Measurements from ENCODE around the gene SLC8A1.
"Not testable (repeated sequence)": the region's sequence is repeated elsewhere in the genome, so short reads cannot be mapped to it uniquely, and the experiment has no call there.

The SLC8A1 gene

GRCh38 chr2:40087434-40087833 is 364.5 kb downstream of the SLC8A1 start:
- H3K36me3 ChIP-seq, result no peaks in the 10 kb centered on the region
- no peaks in the 10 kb centered on the region for H3K27me3 ChIP-seq
- no peak overlapping the region for H3K4me3 ChIP-seq (ENCODE audit: low read depth in 1 of 2, low read length in 1 of 2)
- H3K4me1 ChIP-seq (ENCODE audit: control insufficient read depth in 1 of 2, insufficient read depth in 1 of 2, low read depth in 1 of 2, low read length in 1 of 2), result no peaks in the 10 kb centered on the region
- no peak overlapping the region for H3K27ac ChIP-seq
- no peaks in the 10 kb centered on the region for H3K9me3 ChIP-seq
- no peak for TF ChIP-seq CTCF (IDR thresholded peaks at IDR 0.05)

GRCh38 chr2:40085786-40086185 is 366.1 kb downstream of the SLC8A1 start:
- H3K9me3 ChIP-seq, result no peaks in the 10 kb centered on the region
- H3K4me1 ChIP-seq (ENCODE audit: control insufficient read depth in 1 of 2, insufficient read depth in 1 of 2, low read depth in 1 of 2, low read length in 1 of 2), result no peaks in the 10 kb centered on the region
- no peak overlapping the region for H3K27ac ChIP-seq
- no peak overlapping the region for H3K4me3 ChIP-seq (ENCODE audit: low read depth in 1 of 2, low read length in 1 of 2)
- no peaks in the 10 kb centered on the region for H3K36me3 ChIP-seq
- TF ChIP-seq CTCF (IDR thresholded peaks at IDR 0.05), result no peak
- no peaks in the 10 kb centered on the region for H3K27me3 ChIP-seq

GRCh38 chr2:40073336-40073735 is 378.6 kb downstream of the SLC8A1 start:
- not testable (repeated sequence) for H3K9me3 ChIP-seq; H3K27ac ChIP-seq; H3K36me3 ChIP-seq; H3K27me3 ChIP-seq; H3K4me3 ChIP-seq (ENCODE audit: low read depth in 1 of 2, low read length in 1 of 2); H3K4me1 ChIP-seq (ENCODE audit: control insufficient read depth in 1 of 2, insufficient read depth in 1 of 2, low read depth in 1 of 2, low read length in 1 of 2)

GRCh38 chr2:40072442-40073232 is 379.3 kb downstream of the SLC8A1 start:
- no peak overlapping the region for H3K27ac ChIP-seq
- H3K4me3 ChIP-seq (ENCODE audit: low read depth in 1 of 2, low read length in 1 of 2), result no peak overlapping the region
- no peaks in the 10 kb centered on the region for H3K36me3 ChIP-seq
- no peaks in the 10 kb centered on the region for H3K9me3 ChIP-seq
- TF ChIP-seq CTCF (IDR thresholded peaks at IDR 0.05), result no peak
- no peaks in the 10 kb centered on the region for H3K27me3 ChIP-seq
- H3K4me1 ChIP-seq (ENCODE audit: control insufficient read depth in 1 of 2, insufficient read depth in 1 of 2, low read depth in 1 of 2, low read length in 1 of 2), result no peaks in the 10 kb centered on the region

- TF ChIP-seq CTCF (IDR thresholded peaks at IDR 0.05), result no peak
- H3K27me3 ChIP-seq, result no peaks in the 10 kb centered on the region
- H3K36me3 ChIP-seq, result no peaks in the 10 kb centered on the region
- no peak overlapping the region for H3K4me3 ChIP-seq (ENCODE audit: low read depth in 1 of 2, low read length in 1 of 2)
- no peaks in the 10 kb centered on the region for H3K4me1 ChIP-seq (ENCODE audit: control insufficient read depth in 1 of 2, insufficient read depth in 1 of 2, low read depth in 1 of 2, low read length in 1 of 2)
- H3K27ac ChIP-seq, result no peak overlapping the region
- no peaks in the 10 kb centered on the region for H3K9me3 ChIP-seq
These were observed 389.5 kb downstream of the SLC8A1 start for GRCh38 chr2:40062381-40062780.

GRCh38 chr2:40049781-40050180 is 402.1 kb downstream of the SLC8A1 start:
- TF ChIP-seq CTCF (IDR thresholded peaks at IDR 0.05), result no peak
- Histone ChIP-seq H3K27ac (no peak overlapping the region), H3K9me3 (no peaks in the 10 kb centered on the region), H3K4me1 (ENCODE audit: control insufficient read depth in 1 of 2, insufficient read depth in 1 of 2, low read depth in 1 of 2, low read length in 1 of 2) (no peaks in the 10 kb centered on the region), H3K27me3 (no peaks in the 10 kb centered on the region), H3K36me3 (no peaks in the 10 kb centered on the region), H3K4me3 (ENCODE audit: low read depth in 1 of 2, low read length in 1 of 2) (no peak overlapping the region)
